GM12878 (cell line): ENCODE results near the gene DIP2A. TPM values are rescaled to one million over a fixed set of nuclear protein-coding genes. Genes with fewer than 3 reads are reported as not detected.

Source experiments
- ATAC-seq: fragments of 200-7000 bp; cut with Tn5 transposase; 3 replicates; pipeline ENCODE4 v1.9.1; 2020; ENCODE audit warnings: mild to moderate bottlenecking, moderate library complexity
- BruUV-seq: library from RNA; stranded (reverse); fragments of 400-500 nt; replicated peaks from 2 replicates; lab custom pipeline; 2021; lab: Mats Ljungman, UMichigan
- CTCF ChIA-PET: fragments of 300-600 bp; sonication (Branson Sonifier 250); formaldehyde crosslinking; extraction: SDS; loops from one replicate; lab custom pipeline; 2021; ENCODE audit warnings: inconsistent platforms; lab: Yijun Ruan, JAX
- POLR2A ChIA-PET: fragments of 350-600 bp; formaldehyde crosslinking; extraction: SDS; loops from one replicate; lab custom pipeline; 2021; ENCODE audit warnings: inconsistent platforms; lab: Charles Lee
- RAD21 ChIA-PET: fragments of 300-600 bp; sonication (Branson Sonifier 250); formaldehyde crosslinking; loops from one replicate; lab custom pipeline; 2023; ENCODE audit warnings: antibody characterized with exemption; ENCODE audit not compliant: unreplicated experiment; lab: Charles Lee
- SMC1A ChIA-PET: fragments of 300-600 bp; sonication (Branson Sonifier 250); formaldehyde crosslinking; loops from one replicate; lab custom pipeline; 2023; ENCODE audit not compliant: unreplicated experiment, uncharacterized antibody; lab: Charles Lee
- DNase-seq: peaks from one replicate; pipeline ENCODE4 v3.0.0-alpha.2; 2011; ENCODE audit warnings: low read depth, low spot score
- FAIRE-seq: peaks from 3 replicates; lab custom pipeline; 2011; peaks lifted over from hg19 to GRCh38; lab: Jason Lieb, UNC
- H2AFZ ChIP-seq: 2 replicates; pipeline ENCODE4 v1.6.0; 2011; ENCODE audit warnings: low read depth, low read length, control low read depth; ENCODE audit not compliant: control insufficient read depth
- H3K27ac ChIP-seq: 2 replicates; pipeline ENCODE4 v1.5.1; 2011; ENCODE audit warnings: control low read depth; ENCODE audit not compliant: control insufficient read depth, insufficient read depth
- H3K27me3 ChIP-seq, 2 experiments: replicated peaks in 1 of 2; 2 replicates each; pipeline versions ENCODE4 v1.6.0 to v1.6.1; 2011; ENCODE audit warnings: low read length in 1 of 2; ENCODE audit not compliant: control insufficient read depth in 2 of 2, insufficient read depth in 2 of 2
- H3K36me3 ChIP-seq, 2 experiments: 2 replicates each; pipeline ENCODE4 v1.5.1; 2011; ENCODE audit warnings: low read length in 1 of 2; ENCODE audit not compliant: control insufficient read depth in 2 of 2, insufficient read depth in 2 of 2
- H3K4me1 ChIP-seq: 2 replicates; pipeline ENCODE4 v1.6.1; 2011; ENCODE audit warnings: mild to moderate bottlenecking, low read length, moderate library complexity, mixed read lengths; ENCODE audit not compliant: control insufficient read depth, insufficient read depth
- H3K4me2 ChIP-seq: 2 replicates; pipeline ENCODE4 v1.6.0; 2011; ENCODE audit warnings: control low read depth; ENCODE audit not compliant: control insufficient read depth, insufficient read depth
- H3K4me3 ChIP-seq: fragments of 200-600 bp; sonication (generic); 2 replicates; pipeline ENCODE4 v1.5.1; 2016
- H3K79me2 ChIP-seq: 2 replicates; pipeline ENCODE4 v1.6.0; 2011; ENCODE audit warnings: low read length; ENCODE audit not compliant: control insufficient read depth, insufficient read depth
- H3K9ac ChIP-seq: 2 replicates; pipeline ENCODE4 v1.8.0; 2011; ENCODE audit warnings: low read length, control low read depth, mixed read lengths; ENCODE audit not compliant: control insufficient read depth, insufficient read depth
- H3K9me3 ChIP-seq: replicated peaks from 3 replicates; pipeline ENCODE4 v1.5.1; 2011; ENCODE audit warnings: mild to moderate bottlenecking, low read length; ENCODE audit not compliant: control insufficient read depth, insufficient read depth
- H4K20me1 ChIP-seq: 2 replicates; pipeline ENCODE4 v1.6.0; 2011; ENCODE audit not compliant: control insufficient read depth, insufficient read depth
- ATF3 ChIP-seq: IDR thresholded peaks from 2 replicates; pipeline ENCODE4 v1.6.1; 2011; ENCODE audit warnings: low read depth, mild to moderate bottlenecking, low read length, moderate library complexity, borderline replicate concordance; ENCODE audit errors: extremely low read depth
- BCLAF1 ChIP-seq: fragments of 450-650 bp; IDR thresholded peaks from 2 replicates; pipeline ENCODE4 v1.6.1; 2017; ENCODE audit warnings: antibody characterized with exemption, mild to moderate bottlenecking, moderate library complexity
- CHD2 ChIP-seq: IDR thresholded peaks from 2 replicates; pipeline ENCODE4 v1.6.1; 2011; ENCODE audit warnings: low read depth, low read length, improper control_type of control experiment, borderline replicate concordance
- CREB1 ChIP-seq: IDR thresholded peaks from 2 replicates; pipeline ENCODE4 v1.6.1; 2012; ENCODE audit warnings: low read depth, mild to moderate bottlenecking, inconsistent platforms
- ELK1 ChIP-seq: IDR thresholded peaks from 2 replicates; pipeline ENCODE4 v1.6.1; 2012; ENCODE audit warnings: low read depth, low read length, improper control_type of control experiment
- IRF4 ChIP-seq: IDR thresholded peaks from 2 replicates; pipeline ENCODE4 v1.6.1; 2011; ENCODE audit warnings: low read depth, low read length
- SIX5 ChIP-seq: IDR thresholded peaks from 2 replicates; pipeline ENCODE4 v1.6.1; 2011; ENCODE audit warnings: mild to moderate bottlenecking, low read depth, low read length, moderate library complexity; ENCODE audit not compliant: severe bottlenecking
- USF2 ChIP-seq: IDR thresholded peaks from 2 replicates; pipeline ENCODE4 v1.6.1; 2011; ENCODE audit warnings: low read depth, low read length, improper control_type of control experiment, borderline replicate concordance
- ZBTB33 ChIP-seq: fragments of 450-650 bp; IDR thresholded peaks from 2 replicates; pipeline ENCODE4 v1.6.1; 2017; ENCODE audit warnings: mild to moderate bottlenecking
- ZNF217 ChIP-seq: fragments of 450-650 bp; IDR thresholded peaks from 2 replicates; pipeline ENCODE4 v1.6.1; 2017; ENCODE audit warnings: antibody characterized with exemption, mild to moderate bottlenecking
- WGBS: methylation state at CpG from one replicate; pipeline ENCODE4 v1.1.6; 2016; ENCODE audit warnings: low lambda C conversion rate; ENCODE audit not compliant: insufficient replicate concordance, insufficient coverage; ENCODE audit errors: missing lambda C conversion rate; 5-methylcytosine and 5-hydroxymethylcytosine counted together
- in situ Hi-C: fragments of 300-500 bp; cut with MboI; formaldehyde crosslinking; loops from 9 replicates; pipeline ENCODE4 v1.14.3; 2018; ENCODE audit warnings: mixed read lengths
- intact Hi-C: fragments of 100-400 bp; cut with micrococcal nuclease; formaldehyde crosslinking; loops from one replicate; pipeline ENCODE4 v1.14.2; 2022; ENCODE audit not compliant: unreplicated experiment
- polyA plus RNA-seq, 11 experiments: library from polyadenylated mRNA; depleted of rRNA in 4 of 11; unstranded in 6 of 11; stranded (reverse) in 5 of 11; fragments of >200 nt; fragmentation: Nextera tagmentation in 4 of 11; fragmentation: Illumina TruSeq in 1 of 11; extraction: Ambion mirVana in 4 of 11; extraction: Trizol in 1 of 11; gene quantifications; 1 replicate in 1 of 11; 2 replicates in 10 of 11; pipeline versions ENCODE4 v1.2.1 to v1.2.3, GENCODE V29; 2011 to 2016; ENCODE audit warnings: inconsistent platforms in 2 of 11, missing spikeins in 2 of 11, low read depth in 1 of 11
- total RNA-seq, 4 experiments: library from RNA; depleted of rRNA in 3 of 4; stranded (reverse); fragments of >200 nt in 3 of 4; fragmentation: Illumina TruSeq in 1 of 4; extraction: Trizol in 1 of 4; gene quantifications; 2 replicates each; pipeline versions ENCODE4 v1.2.1 to v1.2.3, GENCODE V29; 2013 to 2021

DIP2A gene
- total and polyA plus RNA-seq, 10 of the 15 experiments (the other 5 are each of a cell fraction or from before 2014, with no cell fraction given): 1.7 to 25.5 (median 12.2) TPM

- intact Hi-C loops: no loop called here
- in situ Hi-C loops: no loop called here
- ATAC-seq (no peak), DNase-seq (no peak), FAIRE-seq (no peak)
- ChIA-PET SMC1A (no interaction called here), POLR2A (no interaction called here), RAD21 (no interaction called here), CTCF (no interaction called here)
- BruUV-seq: no TSS peak
- Histone ChIP-seq H3K4me2 (no peak overlapping the region), H3K36me3 (peaks cover 8 to 14% of the 10 kb centered on the region in 2 experiments), H3K4me1 (no peaks in the 10 kb centered on the region), H3K9me3 (no peaks in the 10 kb centered on the region), H2AFZ (no peak overlapping the region), H3K79me2 (no peaks in the 10 kb centered on the region), H3K9ac (no peak overlapping the region), H3K4me3 (no peak overlapping the region), H3K27me3 (no peaks in the 10 kb centered on the region), H3K27ac (no peak overlapping the region), H4K20me1 (no peaks in the 10 kb centered on the region)
- TF ChIP-seq SIX5: no peak
- no peak for TF ChIP-seq CHD2
- no peak for TF ChIP-seq IRF4
- no peak for TF ChIP-seq ATF3
- WGBS: 93% methylated on average over 17 of the region's 17 CpGs
Observed at GRCh38 chr21:46424039-46424591, 34.6 kb upstream of the DIP2A start.

GRCh38 chr21:46424621-46425020 is 34.1 kb upstream of the DIP2A start:
- RAD21 ChIA-PET: no interaction called here
- Histone ChIP-seq H3K4me1 (no peaks in the 10 kb centered on the region), H3K36me3 (peaks cover 6 to 14% of the 10 kb centered on the region in 2 experiments), H3K9me3 (no peaks in the 10 kb centered on the region), H3K27ac (no peak overlapping the region), H3K79me2 (no peaks in the 10 kb centered on the region), H3K9ac (no peak overlapping the region), H3K4me2 (no peak overlapping the region), H3K27me3 (no peaks in the 10 kb centered on the region), H2AFZ (no peak overlapping the region), H3K4me3 (no peak overlapping the region), H4K20me1 (no peaks in the 10 kb centered on the region)
- WGBS: 85% methylated on average over 5 of the region's 14 CpGs
- SMC1A ChIA-PET: no interaction called here
- CTCF ChIA-PET: no interaction called here
- no peak for DNase-seq
- POLR2A ChIA-PET: no interaction called here
- no peak for FAIRE-seq
- no TSS peak for BruUV-seq
- in situ Hi-C loops: no loop called here
- ATAC-seq: no peak
- intact Hi-C loops: no loop called here
- no peak for TF ChIP-seq USF2
- no peak for TF ChIP-seq BCLAF1
- TF ChIP-seq ZBTB33: no peak
- no peak for TF ChIP-seq ELK1
- TF ChIP-seq CREB1: no peak
- no peak for TF ChIP-seq ZNF217
